HepG2 (cell line): ENCODE results near the gene CTSV. TPM values are rescaled to one million over a fixed set of nuclear protein-coding genes. Genes with fewer than 3 reads are reported as not detected.

Experiments used
- AGO2 ChIP-seq: fragments of 200-400 bp; formaldehyde crosslinking; optimal IDR thresholded peaks from 2 replicates; pipeline ENCODE3; 2017; ENCODE audit warnings: mild to moderate bottlenecking, low read depth, low read length, moderate library complexity
- ARID2 ChIP-seq: sonication (generic); formaldehyde crosslinking; IDR thresholded peaks from 2 replicates; pipeline ENCODE4 v1.8.1; 2022; ENCODE audit warnings: mild to moderate bottlenecking, missing genetic modification reagents, borderline replicate concordance
- HOXD1 ChIP-seq: sonication (generic); formaldehyde crosslinking; IDR thresholded peaks from 2 replicates; pipeline ENCODE4 v1.5.0; 2020; ENCODE audit warnings: missing genetic modification reagents
- PLRG1 ChIP-seq: fragments of 450-650 bp; conservative IDR thresholded peaks from 2 replicates; pipeline ENCODE4 v1.6.1; 2016
- POLR2AphosphoS5 ChIP-seq: IDR thresholded peaks from 2 replicates; pipeline ENCODE4 v1.6.1; 2012; ENCODE audit warnings: low read depth, low read length
- RBFOX2 ChIP-seq: fragments of 200-400 bp; formaldehyde crosslinking; IDR thresholded peaks from 2 replicates; pipeline ENCODE4 v1.6.1; 2017; ENCODE audit warnings: low read depth, mild to moderate bottlenecking, low read length
- SAP130 ChIP-seq: IDR thresholded peaks from 2 replicates; pipeline ENCODE4 v1.6.1; 2016; ENCODE audit warnings: low read depth
- SMC3 ChIP-seq: IDR thresholded peaks from 2 replicates; pipeline ENCODE4 v1.6.1; 2011; ENCODE audit warnings: low read length, improper control_type of control experiment
- TAF1 ChIP-seq: sonication (generic); formaldehyde crosslinking; IDR thresholded peaks from 2 replicates; pipeline ENCODE4 v1.4.0; 2020; ENCODE audit warnings: missing genetic modification reagents
- ZBTB7B ChIP-seq: sonication (generic); formaldehyde crosslinking; IDR thresholded peaks from 2 replicates; pipeline ENCODE4 v1.4.0; 2020; ENCODE audit warnings: missing genetic modification reagents
- ZNF232 ChIP-seq: sonication (generic); formaldehyde crosslinking; IDR thresholded peaks from 2 replicates; pipeline ENCODE4 v1.4.0; 2020; ENCODE audit warnings: missing genetic modification reagents, borderline replicate concordance
- ZNF3 ChIP-seq: IDR thresholded peaks from 2 replicates; pipeline ENCODE4 v1.7.0; 2017; ENCODE audit warnings: inconsistent platforms
- ZNF343 ChIP-seq: sonication (generic); formaldehyde crosslinking; IDR thresholded peaks from 2 replicates; pipeline ENCODE4 v1.4.0; 2020; ENCODE audit warnings: mild to moderate bottlenecking, missing genetic modification reagents
- polyA plus RNA-seq, 8 experiments: library from polyadenylated mRNA; depleted of rRNA in 3 of 8; stranded (reverse) in 7 of 8; unstranded in 1 of 8; fragments of >200 nt; fragmentation: Illumina TruSeq in 4 of 8; extraction: Trizol in 4 of 8; gene quantifications; 2 replicates each; pipeline versions ENCODE4 v1.2.1 to v1.2.3, GENCODE V29; 2011 to 2016; ENCODE audit warnings: low read depth in 4 of 8, missing spikeins in 1 of 8, mixed read lengths in 1 of 8; ENCODE audit not compliant: insufficient read depth in 1 of 8
- total RNA-seq, 5 experiments: library from RNA; depleted of rRNA; stranded (reverse); fragments of >200 nt; fragmentation: Illumina TruSeq; extraction: Trizol; gene quantifications; 2 replicates each; pipeline ENCODE4 v1.2.3, GENCODE V29; 2016; ENCODE audit warnings: low read depth in 1 of 5
- TF ChIP-seq, protein P1 (sequence below): sonication (generic); formaldehyde crosslinking; IDR thresholded peaks from 2 replicates; pipeline ENCODE4 v1.8.0; 2022; ENCODE audit warnings: mild to moderate bottlenecking, missing genetic modification reagents, borderline replicate concordance
- TF ChIP-seq, protein P2 (sequence below): sonication (generic); formaldehyde crosslinking; IDR thresholded peaks from 2 replicates; pipeline ENCODE4 v1.4.0; 2020; ENCODE audit warnings: missing genetic modification reagents
- TF ChIP-seq, protein P3 (sequence below): sonication (generic); formaldehyde crosslinking; IDR thresholded peaks from 2 replicates; pipeline ENCODE4 v1.4.0; 2020; ENCODE audit warnings: missing genetic modification reagents, low read depth, mild to moderate bottlenecking, borderline replicate concordance
- TF ChIP-seq, protein P4 (sequence below): IDR thresholded peaks from 2 replicates; pipeline ENCODE4 v1.6.1; 2016; ENCODE audit warnings: missing compliant biosample characterization, missing genetic modification reagents, borderline replicate concordance
- TF ChIP-seq, protein P5 (sequence below): sonication (generic); formaldehyde crosslinking; conservative IDR thresholded peaks from 2 replicates; pipeline ENCODE4 v1.8.0; 2022; ENCODE audit warnings: low read depth, missing genetic modification reagents
- TF ChIP-seq, protein P6 (sequence below): sonication (generic); formaldehyde crosslinking; IDR thresholded peaks from 2 replicates; pipeline ENCODE4 v1.4.0; 2020; ENCODE audit warnings: mild to moderate bottlenecking, missing genetic modification reagents

Gene CTSV
- total and polyA plus RNA-seq, 2 of the 13 experiments (the other 11 are each of a cell fraction or from before 2014, with no cell fraction given): 10.6 to 12.6 TPM

DNA sequence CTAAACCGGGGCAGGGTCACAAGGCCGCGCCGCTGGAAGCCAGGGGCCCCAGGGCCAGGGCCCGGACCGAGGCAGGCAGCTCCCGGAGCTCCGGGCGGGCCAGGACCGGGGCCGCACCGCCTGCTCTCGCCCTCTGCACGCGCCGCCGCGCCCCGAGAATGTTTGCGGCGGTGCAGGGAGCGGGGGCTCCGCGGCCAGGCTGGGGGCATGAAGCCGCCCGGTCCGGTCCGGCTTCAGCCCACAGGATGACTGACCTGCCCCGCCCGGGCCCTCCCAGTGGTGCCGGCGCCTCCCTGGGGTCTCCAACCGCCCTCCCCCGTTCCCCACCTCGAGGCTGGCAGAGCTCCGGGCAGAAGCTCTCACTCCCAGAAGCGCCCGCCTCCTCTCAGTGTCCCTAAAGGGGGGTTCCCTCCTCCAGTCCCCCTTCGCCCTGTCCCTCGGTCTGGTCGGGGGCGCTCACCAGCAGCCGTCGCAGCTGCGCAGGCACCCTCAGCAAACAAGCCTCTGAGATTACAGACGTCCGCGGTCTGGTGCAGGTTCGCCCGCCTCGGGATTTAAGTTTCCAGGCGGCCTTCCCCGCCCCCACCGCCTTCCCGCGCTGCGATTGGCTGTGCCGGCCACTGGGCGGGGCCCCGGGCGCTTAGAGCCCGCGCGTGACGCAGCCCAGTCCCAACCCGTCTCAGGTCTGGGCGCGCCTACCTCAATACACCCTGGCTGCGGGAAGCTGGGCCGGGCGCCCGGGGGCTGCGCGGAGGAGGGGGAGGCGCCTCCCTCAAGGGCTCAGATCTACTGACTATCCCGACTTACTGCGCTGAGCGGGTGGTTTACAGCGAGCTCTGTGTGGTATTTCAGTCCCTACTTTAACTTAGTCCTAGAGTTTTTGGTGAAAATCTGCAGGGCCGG, at the start of gene CTSV (continued):
- TF ChIP-seq, protein P1, sequence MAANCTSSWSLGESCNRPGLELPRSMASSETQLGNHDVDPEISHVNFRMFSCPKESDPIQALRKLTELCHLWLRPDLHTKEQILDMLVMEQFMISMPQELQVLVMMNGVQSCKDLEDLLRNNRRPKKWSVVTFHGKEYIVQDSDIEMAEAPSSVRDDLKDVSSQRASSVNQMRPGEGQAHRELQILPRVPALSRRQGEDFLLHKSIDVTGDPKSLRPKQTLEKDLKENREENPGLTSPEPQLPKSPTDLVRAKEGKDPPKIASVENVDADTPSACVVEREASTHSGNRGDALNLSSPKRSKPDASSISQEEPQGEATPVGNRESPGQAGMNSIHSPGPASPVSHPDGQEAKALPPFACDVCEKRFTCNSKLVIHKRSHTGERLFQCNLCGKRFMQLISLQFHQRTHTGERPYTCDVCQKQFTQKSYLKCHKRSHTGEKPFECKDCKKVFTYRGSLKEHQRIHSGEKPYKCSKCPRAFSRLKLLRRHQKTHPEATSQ: peak; percentile 32; the same call in 1 of the 2 replicates
- TF ChIP-seq ARID2 (CRISPR knock-in tag) (peak; percentile 52; the same call in 1 of the 2 replicates), RBFOX2 (peak; percentile 63), SMC3 (no peak), HOXD1 (no peak), ZBTB7B (CRISPR knock-in tag) (0 out of 2 replicates have a peak, but pooled peaks have one; percentile 44), TAF1 (CRISPR knock-in tag) (peak; percentile 52; the same call in 1 of the 2 replicates), ZNF232 (CRISPR knock-in tag) (no peak), ZNF3 (CRISPR knock-in tag) (no peak), PLRG1 (no peak), SAP130 (peak; percentile 77), ZNF343 (CRISPR knock-in tag) (0 out of 2 replicates have a peak, but pooled peaks have one; percentile 38), POLR2AphosphoS5 (peak; percentile 51; the same call in 1 of the 2 replicates), AGO2 (no peak)
- TF ChIP-seq, protein P2, sequence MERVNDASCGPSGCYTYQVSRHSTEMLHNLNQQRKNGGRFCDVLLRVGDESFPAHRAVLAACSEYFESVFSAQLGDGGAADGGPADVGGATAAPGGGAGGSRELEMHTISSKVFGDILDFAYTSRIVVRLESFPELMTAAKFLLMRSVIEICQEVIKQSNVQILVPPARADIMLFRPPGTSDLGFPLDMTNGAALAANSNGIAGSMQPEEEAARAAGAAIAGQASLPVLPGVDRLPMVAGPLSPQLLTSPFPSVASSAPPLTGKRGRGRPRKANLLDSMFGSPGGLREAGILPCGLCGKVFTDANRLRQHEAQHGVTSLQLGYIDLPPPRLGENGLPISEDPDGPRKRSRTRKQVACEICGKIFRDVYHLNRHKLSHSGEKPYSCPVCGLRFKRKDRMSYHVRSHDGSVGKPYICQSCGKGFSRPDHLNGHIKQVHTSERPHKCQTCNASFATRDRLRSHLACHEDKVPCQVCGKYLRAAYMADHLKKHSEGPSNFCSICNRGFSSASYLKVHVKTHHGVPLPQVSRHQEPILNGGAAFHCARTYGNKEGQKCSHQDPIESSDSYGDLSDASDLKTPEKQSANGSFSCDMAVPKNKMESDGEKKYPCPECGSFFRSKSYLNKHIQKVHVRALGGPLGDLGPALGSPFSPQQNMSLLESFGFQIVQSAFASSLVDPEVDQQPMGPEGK (CRISPR knock-in tag): peak; percentile 67
- TF ChIP-seq, protein P3, sequence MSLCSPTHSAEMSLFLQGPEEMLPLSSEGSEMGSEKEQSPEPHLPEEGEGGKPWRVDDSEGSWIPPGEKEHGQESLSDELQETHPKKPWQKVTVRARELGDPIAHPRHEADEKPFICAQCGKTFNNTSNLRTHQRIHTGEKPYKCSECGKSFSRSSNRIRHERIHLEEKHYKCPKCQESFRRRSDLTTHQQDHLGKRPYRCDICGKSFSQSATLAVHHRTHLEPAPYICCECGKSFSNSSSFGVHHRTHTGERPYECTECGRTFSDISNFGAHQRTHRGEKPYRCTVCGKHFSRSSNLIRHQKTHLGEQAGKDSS: peak; percentile 63; the same call in 1 of the 2 replicates
- TF ChIP-seq, protein P4, sequence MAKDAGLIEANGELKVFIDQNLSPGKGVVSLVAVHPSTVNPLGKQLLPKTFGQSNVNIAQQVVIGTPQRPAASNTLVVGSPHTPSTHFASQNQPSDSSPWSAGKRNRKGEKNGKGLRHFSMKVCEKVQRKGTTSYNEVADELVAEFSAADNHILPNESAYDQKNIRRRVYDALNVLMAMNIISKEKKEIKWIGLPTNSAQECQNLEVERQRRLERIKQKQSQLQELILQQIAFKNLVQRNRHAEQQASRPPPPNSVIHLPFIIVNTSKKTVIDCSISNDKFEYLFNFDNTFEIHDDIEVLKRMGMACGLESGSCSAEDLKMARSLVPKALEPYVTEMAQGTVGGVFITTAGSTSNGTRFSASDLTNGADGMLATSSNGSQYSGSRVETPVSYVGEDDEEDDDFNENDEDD: peak; percentile 86; the same call in 1 of the 2 replicates
- TF ChIP-seq, protein P5, sequence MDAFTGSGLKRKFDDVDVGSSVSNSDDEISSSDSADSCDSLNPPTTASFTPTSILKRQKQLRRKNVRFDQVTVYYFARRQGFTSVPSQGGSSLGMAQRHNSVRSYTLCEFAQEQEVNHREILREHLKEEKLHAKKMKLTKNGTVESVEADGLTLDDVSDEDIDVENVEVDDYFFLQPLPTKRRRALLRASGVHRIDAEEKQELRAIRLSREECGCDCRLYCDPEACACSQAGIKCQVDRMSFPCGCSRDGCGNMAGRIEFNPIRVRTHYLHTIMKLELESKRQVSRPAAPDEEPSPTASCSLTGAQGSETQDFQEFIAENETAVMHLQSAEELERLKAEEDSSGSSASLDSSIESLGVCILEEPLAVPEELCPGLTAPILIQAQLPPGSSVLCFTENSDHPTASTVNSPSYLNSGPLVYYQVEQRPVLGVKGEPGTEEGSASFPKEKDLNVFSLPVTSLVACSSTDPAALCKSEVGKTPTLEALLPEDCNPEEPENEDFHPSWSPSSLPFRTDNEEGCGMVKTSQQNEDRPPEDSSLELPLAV (CRISPR knock-in tag): no peak
- TF ChIP-seq, protein P6, sequence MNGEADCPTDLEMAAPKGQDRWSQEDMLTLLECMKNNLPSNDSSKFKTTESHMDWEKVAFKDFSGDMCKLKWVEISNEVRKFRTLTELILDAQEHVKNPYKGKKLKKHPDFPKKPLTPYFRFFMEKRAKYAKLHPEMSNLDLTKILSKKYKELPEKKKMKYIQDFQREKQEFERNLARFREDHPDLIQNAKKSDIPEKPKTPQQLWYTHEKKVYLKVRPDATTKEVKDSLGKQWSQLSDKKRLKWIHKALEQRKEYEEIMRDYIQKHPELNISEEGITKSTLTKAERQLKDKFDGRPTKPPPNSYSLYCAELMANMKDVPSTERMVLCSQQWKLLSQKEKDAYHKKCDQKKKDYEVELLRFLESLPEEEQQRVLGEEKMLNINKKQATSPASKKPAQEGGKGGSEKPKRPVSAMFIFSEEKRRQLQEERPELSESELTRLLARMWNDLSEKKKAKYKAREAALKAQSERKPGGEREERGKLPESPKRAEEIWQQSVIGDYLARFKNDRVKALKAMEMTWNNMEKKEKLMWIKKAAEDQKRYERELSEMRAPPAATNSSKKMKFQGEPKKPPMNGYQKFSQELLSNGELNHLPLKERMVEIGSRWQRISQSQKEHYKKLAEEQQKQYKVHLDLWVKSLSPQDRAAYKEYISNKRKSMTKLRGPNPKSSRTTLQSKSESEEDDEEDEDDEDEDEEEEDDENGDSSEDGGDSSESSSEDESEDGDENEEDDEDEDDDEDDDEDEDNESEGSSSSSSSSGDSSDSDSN (CRISPR knock-in tag): no peak
